SK-N-SH treated with all-trans-retinoic acid at 6 μM for 48 hours (cell line): ENCODE measurements around the gene SSR2.

Source experiments
- ARNTL ChIP-seq: fragments of 450-650 bp; formaldehyde crosslinking; IDR thresholded peaks from 2 replicates; pipeline ENCODE4 v1.5.0; 2020; ENCODE audit warnings: low read depth, mild to moderate bottlenecking, moderate library complexity, borderline replicate concordance
- CREB5 ChIP-seq: fragments of 250-450 bp; sonication (Bioruptor Pico); IDR thresholded peaks from 2 replicates; pipeline ENCODE4 v1.5.1; 2020; ENCODE audit warnings: low read depth, mild to moderate bottlenecking, moderate library complexity
- ZFP30 ChIP-seq: fragments of 450-650 bp; formaldehyde crosslinking; IDR thresholded peaks from 2 replicates; pipeline ENCODE4 v1.5.0; 2022; ENCODE audit warnings: mild to moderate bottlenecking, moderate library complexity
- TF ChIP-seq, protein P1 (sequence below): fragments of 250-450 bp; sonication (Bioruptor Pico); IDR thresholded peaks from 2 replicates; pipeline ENCODE4 v1.8.0; 2020; ENCODE audit warnings: mild to moderate bottlenecking, moderate library complexity, borderline replicate concordance

GRCh38 chr1:156020293-156021092 lies at the start of gene SSR2:
- TF ChIP-seq, protein P1, sequence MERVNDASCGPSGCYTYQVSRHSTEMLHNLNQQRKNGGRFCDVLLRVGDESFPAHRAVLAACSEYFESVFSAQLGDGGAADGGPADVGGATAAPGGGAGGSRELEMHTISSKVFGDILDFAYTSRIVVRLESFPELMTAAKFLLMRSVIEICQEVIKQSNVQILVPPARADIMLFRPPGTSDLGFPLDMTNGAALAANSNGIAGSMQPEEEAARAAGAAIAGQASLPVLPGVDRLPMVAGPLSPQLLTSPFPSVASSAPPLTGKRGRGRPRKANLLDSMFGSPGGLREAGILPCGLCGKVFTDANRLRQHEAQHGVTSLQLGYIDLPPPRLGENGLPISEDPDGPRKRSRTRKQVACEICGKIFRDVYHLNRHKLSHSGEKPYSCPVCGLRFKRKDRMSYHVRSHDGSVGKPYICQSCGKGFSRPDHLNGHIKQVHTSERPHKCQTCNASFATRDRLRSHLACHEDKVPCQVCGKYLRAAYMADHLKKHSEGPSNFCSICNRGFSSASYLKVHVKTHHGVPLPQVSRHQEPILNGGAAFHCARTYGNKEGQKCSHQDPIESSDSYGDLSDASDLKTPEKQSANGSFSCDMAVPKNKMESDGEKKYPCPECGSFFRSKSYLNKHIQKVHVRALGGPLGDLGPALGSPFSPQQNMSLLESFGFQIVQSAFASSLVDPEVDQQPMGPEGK, result no peak
- TF ChIP-seq CREB5 (CRISPR knock-in tag) (no peak), ZFP30 (CRISPR knock-in tag) (no peak), ARNTL (CRISPR knock-in tag) (no peak)
